Astrocyte of the hippocampus (primary cell): ENCODE results near the gene ACVR2B.

Experiments used
- DNase-seq: peaks from one replicate; pipeline ENCODE4 v3.0.0; 2011; ENCODE audit warnings: low read depth, low spot score

The ACVR2B gene

GRCh38 chr3:38532529-38532928 lies 78.8 kb downstream of the ACVR2B start:
- no peak for DNase-seq

DNA sequence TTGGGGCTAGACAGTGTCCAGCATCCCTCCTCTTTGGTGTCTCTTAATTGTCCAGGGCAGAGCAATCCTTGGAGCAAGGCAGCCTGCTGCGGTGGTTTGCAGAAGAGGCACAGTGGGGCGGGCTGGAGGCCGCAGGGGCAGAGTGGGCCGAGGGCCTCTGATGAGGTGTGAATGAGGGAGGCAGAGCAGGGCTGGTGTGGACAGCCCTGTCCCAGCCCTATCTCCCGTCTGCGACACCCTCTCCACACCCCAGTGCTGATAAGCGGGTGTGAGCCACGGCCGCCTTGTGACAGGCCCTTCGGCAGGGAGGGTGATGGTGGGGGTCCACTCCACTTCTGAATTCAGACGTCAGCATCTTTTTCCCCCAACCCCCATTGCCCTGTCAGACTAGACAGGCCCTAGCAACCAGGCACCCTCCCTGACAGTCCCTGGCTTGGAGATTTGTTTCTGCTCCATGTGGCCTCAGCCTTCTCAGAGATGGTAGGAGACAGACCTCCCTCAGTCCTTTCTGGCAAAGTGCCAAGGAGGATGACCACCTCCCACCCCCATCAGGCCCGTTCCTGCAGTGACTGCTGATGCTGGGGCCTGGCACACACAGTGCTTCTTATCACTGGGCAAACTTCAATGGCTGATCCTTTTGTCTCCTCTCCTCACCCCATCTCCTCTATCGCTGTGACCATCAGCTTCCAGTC lies 79.7 kb downstream of the ACVR2B start:
- DNase-seq, result no peak

GRCh38 chr3:38534180-38534579 lies 80.5 kb downstream of the ACVR2B start:
- DNase-seq, result no peak

DNA sequence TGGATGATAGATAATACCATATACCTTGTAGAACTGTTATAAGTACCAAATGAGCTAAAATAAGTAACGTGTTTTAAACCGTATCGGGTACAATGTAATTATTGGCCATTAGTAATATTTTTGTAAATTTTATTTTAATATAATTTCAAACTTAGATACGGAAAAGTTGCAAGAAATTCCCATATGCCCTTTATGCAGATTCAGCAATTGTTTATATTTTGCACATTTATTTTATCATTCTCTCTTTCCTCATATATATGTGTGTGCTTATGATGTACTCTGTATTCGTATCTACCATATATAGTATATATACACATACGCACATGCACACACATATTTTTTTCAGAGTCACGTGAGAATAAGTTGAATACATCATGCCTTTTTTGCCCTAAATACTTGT lies 80.9 kb downstream of the ACVR2B start:
- DNase-seq, result no peak

GRCh38 chr3:38536671-38537070 lies 83.0 kb downstream of the ACVR2B start:
- no peak for DNase-seq

- DNase-seq, result no peak
These were observed 85.2 kb downstream of the ACVR2B start for GRCh38 chr3:38538773-38539353.

GRCh38 chr3:38541806-38542205 lies 88.1 kb downstream of the ACVR2B start:
- DNase-seq, result no peak
